HG02759 (cell line): Measurements from ENCODE around the gene CREM.

Source experiments
- ATAC-seq: cut with Tn5 transposase; IDR thresholded peaks from one replicate; pipeline ENCODE4 v1.9.1; 2021; ENCODE audit warnings: mild to moderate bottlenecking, moderate library complexity; ENCODE audit not compliant: unreplicated experiment

Gene CREM

GRCh38 chr10:35217455-35217854, 90.8 kb downstream of the CREM start:
- ATAC-seq: no peak

GRCh38 chr10:35218339-35218955, 91.8 kb downstream of the CREM start:
- peak; percentile 74 for ATAC-seq

- ATAC-seq: no peak
Observed at GRCh38 chr10:35219292-35219691, 92.6 kb downstream of the CREM start.

- no peak for ATAC-seq
Observed at GRCh38 chr10:35219891-35220890, 93.5 kb downstream of the CREM start.

- ATAC-seq: no peak
Observed at GRCh38 chr10:35223016-35223415, 96.4 kb downstream of the CREM start.

GRCh38 chr10:35224045-35224740, 97.5 kb downstream of the CREM start:
- no peak for ATAC-seq

- ATAC-seq: no peak
Observed at GRCh38 chr10:35225204-35225603, 98.6 kb downstream of the CREM start.

- ATAC-seq: no peak
Observed at GRCh38 chr10:35226507-35226906, 99.9 kb downstream of the CREM start.

GRCh38 chr10:35228058-35228457, 101.4 kb downstream of the CREM start:
- no peak for ATAC-seq

- ATAC-seq: no peak
Observed at GRCh38 chr10:35231646-35232045, 105.0 kb downstream of the CREM start.

GRCh38 chr10:35232527-35232926, 105.9 kb downstream of the CREM start:
- no peak for ATAC-seq

- ATAC-seq: no peak
Observed at GRCh38 chr10:35234073-35234472, 107.4 kb downstream of the CREM start.

- ATAC-seq: no peak
Observed at GRCh38 chr10:35236739-35237138, 110.1 kb downstream of the CREM start.

- ATAC-seq: no peak
Observed at GRCh38 chr10:35237766-35238512, 111.3 kb downstream of the CREM start.

- no peak for ATAC-seq
Observed at GRCh38 chr10:35244549-35244948, 117.9 kb downstream of the CREM start.

GRCh38 chr10:35246770-35247343, 120.2 kb downstream of the CREM start:
- ATAC-seq: no peak

GRCh38 chr10:35251373-35252100, 124.9 kb downstream of the CREM start:
- ATAC-seq: no peak

GRCh38 chr10:35257057-35257983, 130.7 kb downstream of the CREM start:
- ATAC-seq: no peak
